CD4-positive, alpha-beta memory T cell (primary cell): ENCODE results near the gene MYBPC1. TPM values are rescaled to one million over a fixed set of nuclear protein-coding genes. Genes with fewer than 3 reads are reported as not detected.
"Not testable (repeated sequence)": the region's sequence is repeated elsewhere in the genome, so short reads cannot be mapped to it uniquely, and the experiment has no call there.

Experiments used
- CTCF ChIA-PET: fragments of 350-600 bp; sonication (Branson Sonifier 250); formaldehyde crosslinking; loops from one replicate; lab custom pipeline; 2021; ENCODE audit warnings: inconsistent platforms; ENCODE audit not compliant: partially characterized antibody; lab: Charles Lee
- POLR2A ChIA-PET: fragments of 350-600 bp; sonication (Branson Sonifier 250); formaldehyde crosslinking; loops from one replicate; lab custom pipeline; 2021; ENCODE audit not compliant: partially characterized antibody; lab: Charles Lee
- DNase-seq, 5 donors: peaks; one replicate each; pipeline versions ENCODE4 v3.0.0 to v3.0.0-alpha.2; 2020 to 2022; ENCODE audit warnings: mixed read lengths in 1 of 5
- H3K27ac ChIP-seq: one replicate; pipeline ENCODE4 v1.7.0; 2013; ENCODE audit warnings: low read depth, low read length
- H3K27me3 ChIP-seq: 2 replicates; pipeline ENCODE4 v1.7.0; 2013; ENCODE audit warnings: mild to moderate bottlenecking, low read length, moderate library complexity; ENCODE audit not compliant: insufficient read depth
- H3K36me3 ChIP-seq: 2 replicates; pipeline ENCODE4 v1.7.0; 2013; ENCODE audit warnings: mild to moderate bottlenecking, low read length, moderate library complexity; ENCODE audit not compliant: insufficient read depth
- H3K4me1 ChIP-seq: 2 replicates; pipeline ENCODE4 v1.7.0; 2013; ENCODE audit warnings: mild to moderate bottlenecking, low read length, moderate library complexity; ENCODE audit not compliant: insufficient read depth
- H3K4me3 ChIP-seq, 2 donors: one replicate each; pipeline ENCODE4 v1.7.0; 2013; ENCODE audit warnings: low read length in 2 of 2, mild to moderate bottlenecking in 1 of 2
- H3K9me3 ChIP-seq, 2 donors: one replicate each; pipeline ENCODE4 v1.7.0; 2013; ENCODE audit warnings: low read length in 2 of 2, control low read depth in 1 of 2; ENCODE audit not compliant: control insufficient read depth in 1 of 2
- H3K27ac Mint-ChIP-seq, 7 donors: one replicate each; pipeline ENCODE4 v1.8.0; 2020 to 2021; ENCODE audit warnings: mixed read lengths in 7 of 7, mild to moderate bottlenecking in 6 of 7, inconsistent platforms in 3 of 7, moderate library complexity in 3 of 7
- H3K27me3 Mint-ChIP-seq, 2 donors: one replicate each; pipeline ENCODE4 v1.8.0; 2020 to 2021; ENCODE audit warnings: mixed read lengths in 2 of 2
- H3K36me3 Mint-ChIP-seq, 2 donors: one replicate each; pipeline ENCODE4 v1.8.0; 2020 to 2021; ENCODE audit warnings: mixed read lengths in 2 of 2, inconsistent platforms in 1 of 2, mild to moderate bottlenecking in 1 of 2
- H3K4me1 Mint-ChIP-seq, 4 donors: one replicate each; pipeline ENCODE4 v1.8.0; 2020 to 2021; ENCODE audit warnings: mixed read lengths in 4 of 4, mild to moderate bottlenecking in 1 of 4
- H3K4me3 Mint-ChIP-seq, 8 donors: one replicate each; pipeline ENCODE4 v1.8.0; 2020 to 2021; ENCODE audit warnings: mixed read lengths in 8 of 8, mild to moderate bottlenecking in 7 of 8, moderate library complexity in 6 of 8, inconsistent platforms in 3 of 8
- H3K9me3 Mint-ChIP-seq, 8 donors: one replicate each; pipeline ENCODE4 v1.8.0; 2020 to 2021; ENCODE audit warnings: mixed read lengths in 8 of 8, mild to moderate bottlenecking in 5 of 8, inconsistent platforms in 3 of 8, moderate library complexity in 1 of 8
- intact Hi-C: fragments of 100-400 bp; cut with micrococcal nuclease; formaldehyde crosslinking; loops from one replicate; pipeline ENCODE4 v1.15.1; 2023
- polyA plus RNA-seq, 2 donors: library from polyadenylated mRNA; unstranded; fragments of 300-500 nt; fragmentation: Illumina TruSeq; gene quantifications; one replicate each; pipeline ENCODE4 v1.2.3, GENCODE V29; 2021
- total RNA-seq, 2 experiments: library from RNA; stranded (reverse); gene quantifications; one replicate each; pipeline ENCODE4 v1.2.3, GENCODE V29; 2021

Gene MYBPC1
- total and polyA plus RNA-seq, 4 experiments from 2014 or later, result not detected

- CTCF ChIA-PET, H3K9me3 ChIP-seq, H3K27me3 Mint-ChIP-seq, intact Hi-C loops, POLR2A ChIA-PET, H3K4me3 Mint-ChIP-seq, H3K27ac Mint-ChIP-seq, H3K36me3 ChIP-seq, H3K27me3 ChIP-seq, H3K4me3 ChIP-seq, H3K4me1 ChIP-seq, H3K4me1 Mint-ChIP-seq, H3K9me3 Mint-ChIP-seq, H3K27ac ChIP-seq, H3K36me3 Mint-ChIP-seq, DNase-seq: not testable (repeated sequence)
Observed at GRCh38 chr12:101681627-101682026, 86.9 kb downstream of the MYBPC1 start.

GRCh38 chr12:101685092-101685491 is 90.3 kb downstream of the MYBPC1 start:
- H3K36me3 Mint-ChIP-seq, result no peaks in the 10 kb centered on the region
- no peaks in the 10 kb centered on the region for H3K9me3 ChIP-seq
- H3K27ac Mint-ChIP-seq, result no peak overlapping the region
- H3K27ac ChIP-seq, result no peak overlapping the region
- no peak for DNase-seq
- H3K27me3 Mint-ChIP-seq, result peaks cover 4 to 6% of the 10 kb centered on the region in 2 donors
- ChIA-PET POLR2A (no interaction called here), CTCF (no interaction called here)
- H3K9me3 Mint-ChIP-seq, result no peaks in the 10 kb centered on the region
- no peaks in the 10 kb centered on the region for H3K36me3 ChIP-seq
- H3K4me1 Mint-ChIP-seq, result no peaks in the 10 kb centered on the region
- H3K27me3 ChIP-seq, result no peaks in the 10 kb centered on the region
- H3K4me1 ChIP-seq, result no peaks in the 10 kb centered on the region
- intact Hi-C loops, result no loop called here
- H3K4me3 Mint-ChIP-seq, result no peak overlapping the region
- no peak overlapping the region for H3K4me3 ChIP-seq

GRCh38 chr12:101686176-101686575 is 91.4 kb downstream of the MYBPC1 start:
- H3K9me3 Mint-ChIP-seq, result no peaks in the 10 kb centered on the region
- no peaks in the 10 kb centered on the region for H3K36me3 ChIP-seq
- H3K27me3 ChIP-seq, result no peaks in the 10 kb centered on the region
- H3K27me3 Mint-ChIP-seq, result peaks cover 4 to 6% of the 10 kb centered on the region in 2 donors
- no peak for DNase-seq
- H3K9me3 ChIP-seq, result no peaks in the 10 kb centered on the region
- ChIA-PET POLR2A (no interaction called here), CTCF (no interaction called here)
- H3K27ac Mint-ChIP-seq, result no peak overlapping the region
- H3K4me3 Mint-ChIP-seq, result no peak overlapping the region
- no peak overlapping the region for H3K4me3 ChIP-seq
- no peak overlapping the region for H3K27ac ChIP-seq
- H3K4me1 Mint-ChIP-seq, result no peaks in the 10 kb centered on the region
- no peaks in the 10 kb centered on the region for H3K4me1 ChIP-seq
- H3K36me3 Mint-ChIP-seq, result no peaks in the 10 kb centered on the region
- intact Hi-C loops, result no loop called here

- Histone ChIP-seq H3K4me1 (no peaks in the 10 kb centered on the region), H3K4me3 (no peak overlapping the region), H3K27ac (no peak overlapping the region), H3K27me3 (no peaks in the 10 kb centered on the region), H3K36me3 (no peaks in the 10 kb centered on the region), H3K9me3 (no peaks in the 10 kb centered on the region)
- no peak overlapping the region for H3K4me3 Mint-ChIP-seq
- H3K9me3 Mint-ChIP-seq, result peaks cover 0 to 2% (median 0%) of the 10 kb centered on the region in 8 donors
- CTCF ChIA-PET, result no interaction called here
- H3K27me3 Mint-ChIP-seq, result peaks cover 2 to 3% of the 10 kb centered on the region in 2 donors
- intact Hi-C loops, result loop anchor here (10.0 kb wide), 2 partner anchors 434 to 1426 kb away; partner anchors contain the start of genes DEPDC4, NUP37, PARPBP and SCYL2
- H3K4me1 Mint-ChIP-seq, result peaks cover 0 to 6% (median 2%) of the 10 kb centered on the region in 4 donors
- no peak overlapping the region for H3K27ac Mint-ChIP-seq
- H3K36me3 Mint-ChIP-seq, result no peaks in the 10 kb centered on the region
- POLR2A ChIA-PET, result no interaction called here
- DNase-seq, result no peak
Observed at GRCh38 chr12:101690544-101691098, 95.8 kb downstream of the MYBPC1 start.

GRCh38 chr12:101691503-101692096 is 96.8 kb downstream of the MYBPC1 start:
- H3K27me3 Mint-ChIP-seq, result peaks cover 1 to 2% of the 10 kb centered on the region in 2 donors
- intact Hi-C loops, result loop anchor here (10.0 kb wide), 2 partner anchors 433 to 1427 kb away; partner anchors contain the start of genes DEPDC4, NUP37, PARPBP and SCYL2
- Histone ChIP-seq H3K4me3 (no peak overlapping the region), H3K27me3 (no peaks in the 10 kb centered on the region), H3K9me3 (no peaks in the 10 kb centered on the region), H3K27ac (no peak overlapping the region), H3K4me1 (peaks cover 8% of the 10 kb centered on the region), H3K36me3 (no peaks in the 10 kb centered on the region)
- ChIA-PET POLR2A (no interaction called here), CTCF (no interaction called here)
- no peak overlapping the region for H3K4me3 Mint-ChIP-seq
- DNase-seq, result no peak
- H3K27ac Mint-ChIP-seq, result no peak overlapping the region
- H3K4me1 Mint-ChIP-seq, result peaks cover 4 to 16% (median 5%) of the 10 kb centered on the region in 4 donors
- H3K9me3 Mint-ChIP-seq, result peaks cover 0 to 2% (median 0%) of the 10 kb centered on the region in 8 donors
- H3K36me3 Mint-ChIP-seq, result no peaks in the 10 kb centered on the region

GRCh38 chr12:101694297-101694848 is 99.6 kb downstream of the MYBPC1 start:
- peaks cover 0 to under 1% of the 10 kb centered on the region in 2 donors for H3K27me3 Mint-ChIP-seq
- peaks cover 22% of the 10 kb centered on the region for H3K4me1 ChIP-seq
- POLR2A ChIA-PET, result no interaction called here
- H3K4me3 Mint-ChIP-seq, result no peak overlapping the region
- H3K27ac ChIP-seq, result no peak overlapping the region
- H3K27ac Mint-ChIP-seq, result no peak overlapping the region
- no peaks in the 10 kb centered on the region for H3K36me3 ChIP-seq
- H3K36me3 Mint-ChIP-seq, result peaks cover 0 to 5% of the 10 kb centered on the region in 2 donors
- DNase-seq, result no peak
- peaks cover 0 to 4% (median 0%) of the 10 kb centered on the region in 8 donors for H3K9me3 Mint-ChIP-seq
- H3K4me1 Mint-ChIP-seq, result peaks cover 15 to 32% (median 18%) of the 10 kb centered on the region in 4 donors
- no peaks in the 10 kb centered on the region for H3K27me3 ChIP-seq
- CTCF ChIA-PET, result interaction anchor here (0.9 kb wide), 1 partner anchor 136 kb away, joined by 3 read pairs; no protein-coding TSS in a partner anchor
- intact Hi-C loops, result loop anchor here (10.0 kb wide), 2 partner anchors 430 to 1430 kb away; partner anchors contain the start of genes DEPDC4, NUP37, PARPBP and SCYL2
- no peak overlapping the region for H3K4me3 ChIP-seq
- H3K9me3 ChIP-seq, result no peaks in the 10 kb centered on the region

GRCh38 chr12:101694986-101695385 is 100.2 kb downstream of the MYBPC1 start:
- ChIA-PET CTCF (interaction anchor here (0.9 kb wide), 1 partner anchor 135 kb away, joined by 3 read pairs; no protein-coding TSS in a partner anchor), POLR2A (no interaction called here)
- intact Hi-C loops, result loop anchor here (5.0 to 10.0 kb wide), 4 partner anchors 182 to 1430 kb away; partner anchors contain the start of genes DEPDC4, DRAM1, NUP37 and PARPBP
- Mint-ChIP-seq H3K27me3 (no peaks in the 10 kb centered on the region), H3K27ac (peak overlapping the region in 1 of 7 donors; percentile 14), H3K4me3 (peak overlapping the region in 3 of 8 donors; percentile 8 to 25 (median 10)), H3K4me1 (peaks cover 17 to 38% (median 22%) of the 10 kb centered on the region in 4 donors), H3K36me3 (peaks cover 0 to 5% of the 10 kb centered on the region in 2 donors), H3K9me3 (peaks cover 0 to 4% (median 0%) of the 10 kb centered on the region in 8 donors)
- Histone ChIP-seq H3K27me3 (no peaks in the 10 kb centered on the region), H3K27ac (no peak overlapping the region), H3K4me1 (peaks cover 22% of the 10 kb centered on the region), H3K9me3 (no peaks in the 10 kb centered on the region), H3K4me3 (no peak overlapping the region), H3K36me3 (no peaks in the 10 kb centered on the region)
- DNase-seq, result no peak
